Epithelial cell of esophagus (primary cell): ENCODE data around the gene POC1A.

Source experiments
- DNase-seq: peaks from one replicate; pipeline ENCODE4 v3.0.0; 2010; ENCODE audit warnings: low read depth
- H3K4me3 ChIP-seq: 2 replicates; pipeline ENCODE4 v1.5.1; 2011; ENCODE audit warnings: mild to moderate bottlenecking, low read length, control low read depth
- CTCF ChIP-seq: IDR thresholded peaks from 2 replicates; pipeline ENCODE4 v1.5.1; 2011; ENCODE audit warnings: low read depth, mild to moderate bottlenecking, low read length, control low read depth, inconsistent platforms; ENCODE audit not compliant: insufficient read depth; ENCODE audit errors: missing control alignments

POC1A gene

DNA sequence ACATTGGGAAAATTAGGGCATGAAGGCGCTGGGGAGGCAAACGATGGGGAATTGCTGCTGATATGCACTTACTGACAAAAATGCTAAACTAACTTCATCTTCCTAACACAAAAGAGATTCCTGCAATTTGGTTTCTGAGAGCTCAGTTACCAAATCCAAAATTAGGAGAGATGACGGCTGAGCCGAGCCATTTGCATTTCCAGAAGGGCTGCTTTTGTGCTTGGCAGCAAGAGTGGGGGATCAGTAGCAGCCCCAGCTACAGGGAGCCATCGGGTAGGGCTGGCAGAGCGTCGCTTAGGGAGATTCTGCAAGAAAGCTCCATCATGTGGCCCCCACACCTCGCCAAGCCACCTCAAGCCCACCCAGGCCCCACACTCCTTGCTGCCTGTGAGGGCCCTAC is 81.8 kb downstream of the POC1A start:
- no peak for DNase-seq
- TF ChIP-seq CTCF: no peak

DNA sequence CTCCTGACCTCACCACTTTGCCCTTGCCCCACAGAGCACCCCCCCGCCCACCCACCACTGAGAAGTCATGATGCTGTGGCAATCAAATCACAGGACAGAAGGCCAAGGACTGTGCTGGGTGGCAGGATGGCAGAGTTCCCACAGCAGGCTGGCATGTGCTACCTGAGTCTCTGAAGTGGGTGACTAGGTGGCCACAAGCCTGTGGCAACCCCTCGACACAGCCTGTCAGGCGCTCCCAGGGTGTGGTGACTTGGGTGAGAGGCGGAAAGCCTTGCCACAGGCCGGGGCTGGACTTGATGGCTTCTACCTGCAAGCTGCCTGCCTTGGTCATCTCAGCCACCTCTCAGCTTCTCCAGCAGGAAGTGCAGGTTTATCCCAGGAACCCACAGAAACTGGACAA is 82.2 kb downstream of the POC1A start:
- no peak for TF ChIP-seq CTCF
- no peak for DNase-seq
- H3K4me3 ChIP-seq: no peak overlapping the region

More for the DNA sequence above, 81.8 kb downstream of the POC1A start:
- H3K4me3 ChIP-seq: no peak overlapping the region

- TF ChIP-seq CTCF: no peak
- DNase-seq: no peak
- H3K4me3 ChIP-seq: no peak overlapping the region
Measured at GRCh38 chr3:52070724-52071621, 83.2 kb downstream of the POC1A start.

DNA sequence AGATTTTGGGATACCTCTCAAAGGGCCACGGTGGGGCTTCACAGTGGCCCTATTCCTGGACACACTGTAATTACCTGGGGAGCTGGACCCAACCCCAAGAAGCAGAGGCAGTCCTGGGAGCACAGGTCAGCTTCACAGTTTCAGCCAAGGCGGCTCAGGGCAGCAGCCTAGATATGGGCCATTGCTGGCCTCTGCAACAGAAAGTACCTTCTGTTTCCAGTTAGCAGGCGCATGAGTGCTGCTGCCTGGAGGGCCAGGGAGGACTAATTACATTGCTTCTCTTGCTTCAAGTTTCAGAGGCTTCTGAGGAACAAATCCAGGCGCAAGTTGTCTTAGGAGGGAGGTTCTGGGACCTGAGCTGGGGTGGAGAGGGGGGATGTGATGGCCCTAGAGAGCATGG is 84.4 kb downstream of the POC1A start:
- no peak for DNase-seq
- no peak for TF ChIP-seq CTCF
- no peak overlapping the region for H3K4me3 ChIP-seq

- no peak for TF ChIP-seq CTCF
- no peak for DNase-seq
- H3K4me3 ChIP-seq: no peak overlapping the region
Measured at GRCh38 chr3:52069135-52069534, 85.1 kb downstream of the POC1A start.

GRCh38 chr3:52068730-52069129 is 85.5 kb downstream of the POC1A start:
- no peak for DNase-seq
- no peak overlapping the region for H3K4me3 ChIP-seq
- TF ChIP-seq CTCF: no peak

DNA sequence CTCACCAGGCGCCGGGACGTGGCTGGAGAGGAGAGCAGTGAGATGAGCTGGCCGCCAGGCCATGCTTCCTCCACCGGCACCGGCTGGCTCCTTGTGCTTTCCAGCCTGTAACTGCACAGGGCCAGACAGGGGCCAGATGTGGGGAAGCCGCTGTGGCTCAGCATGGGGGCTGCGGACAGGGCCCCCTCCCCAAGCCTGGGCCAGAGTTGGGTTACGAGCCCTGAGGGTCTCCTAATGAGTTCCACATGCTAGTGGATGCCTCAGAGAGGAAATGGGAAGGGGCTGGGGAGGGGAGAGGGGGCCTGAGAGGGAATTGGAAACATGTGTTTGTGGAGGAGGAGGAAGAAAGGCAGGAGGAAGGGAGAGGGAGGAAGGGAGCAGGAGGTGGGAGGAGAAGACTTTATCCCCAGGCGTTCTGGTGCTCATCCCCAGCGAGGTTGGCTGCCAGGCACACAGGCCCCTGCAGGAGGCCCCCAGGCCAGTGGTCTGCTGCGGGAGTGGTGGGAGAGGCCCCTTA is 86.1 kb downstream of the POC1A start:
- no peak for TF ChIP-seq CTCF
- H3K4me3 ChIP-seq: no peak overlapping the region
- DNase-seq: no peak
